ENCODE measurements around the gene SMC1B. TPM values are rescaled to one million over a fixed set of nuclear protein-coding genes. Genes with fewer than 3 reads are reported as not detected.
A peak's percentile ranks its signal among the peaks of the same experiment; 100 is the strongest.
"Not testable (repeated sequence)": the region's sequence is repeated elsewhere in the genome, so short reads cannot be mapped to it uniquely, and the experiment has no call there.

SMC1B gene
- total and polyA plus RNA-seq, 8 donors, result 0.06 TPM; not detected in 7

GRCh38 chr22:45329530-45329936 lies 83.9 kb downstream of the SMC1B start:
- intact Hi-C loops (cut with DNase I), result no loop called here
- Histone ChIP-seq H3K36me3 (peaks cover 0 to 7% (median under 1%) of the 10 kb centered on the region in 3 donors), H3K27me3 (no peaks in the 10 kb centered on the region), H3K27ac (no peak overlapping the region), H3K4me1 (no peaks in the 10 kb centered on the region), H3K9me3 (no peaks in the 10 kb centered on the region), H3K4me3 (no peak overlapping the region)
- 85 to 88% methylated on average over 12 of the region's 12 CpGs for WGBS, 2 donors
- no peak for TF ChIP-seq CTCF (IDR thresholded peaks at IDR 0.05)
- DNase-seq (peak in 1 of 6 donors; percentile 55), ATAC-seq (peak in 3 of 4 donors; percentile 29 to 78 (median 70)), FAIRE-seq (no peak)

- Histone ChIP-seq H3K4me1 (no peaks in the 10 kb centered on the region), H3K27me3 (no peaks in the 10 kb centered on the region), H3K9me3 (no peaks in the 10 kb centered on the region), H3K36me3 (peaks cover 0 to 7% (median 6%) of the 10 kb centered on the region in 3 donors), H3K27ac (no peak overlapping the region), H3K4me3 (no peak overlapping the region)
- WGBS, 2 donors, result 84 to 85% methylated on average over 8 of the region's 8 CpGs
- intact Hi-C loops (cut with DNase I), result no loop called here
- no peak for FAIRE-seq
- ATAC-seq, result peak in 2 of 4 donors; percentile 25 to 47
- TF ChIP-seq CTCF (IDR thresholded peaks at IDR 0.05), result no peak
- no peak for DNase-seq
Observed at GRCh38 chr22:45328822-45329529, 84.4 kb downstream of the SMC1B start.

GRCh38 chr22:45328261-45328660 lies 85.1 kb downstream of the SMC1B start:
- H3K4me3 ChIP-seq; H3K9me3 ChIP-seq; H3K27me3 ChIP-seq; ATAC-seq; DNase-seq; H3K27ac ChIP-seq; H3K4me1 ChIP-seq; FAIRE-seq; intact Hi-C loops (cut with DNase I): not testable (repeated sequence)
- H3K36me3 ChIP-seq, result peaks cover 0 to 13% (median 7%) of the 10 kb centered on the region in 3 donors
- 87 to 89% methylated on average over 7 of the region's 8 CpGs for WGBS, 2 donors

GRCh38 chr22:45324311-45324711 lies 89.1 kb downstream of the SMC1B start:
- peaks cover 0 to 25% (median 0%) of the 10 kb centered on the region in 3 donors for H3K36me3 ChIP-seq
- no peak for ATAC-seq
- intact Hi-C loops (cut with DNase I), result no loop called here
- TF ChIP-seq CTCF (IDR thresholded peaks at IDR 0.05), result no peak
- H3K27ac ChIP-seq, result no peak overlapping the region
- H3K4me1 ChIP-seq, result no peaks in the 10 kb centered on the region
- DNase-seq, result no peak
- 94 to 95% methylated on average over 12 of the region's 12 CpGs for WGBS, 2 donors
- FAIRE-seq, result no peak
- no peaks in the 10 kb centered on the region for H3K9me3 ChIP-seq
- no peak overlapping the region for H3K4me3 ChIP-seq
- H3K27me3 ChIP-seq, result no peaks in the 10 kb centered on the region

- WGBS, 2 donors, result 84 to 91% methylated on average over 7 of the region's 7 CpGs
- intact Hi-C loops (cut with DNase I), result no loop called here
- no peaks in the 10 kb centered on the region for H3K27me3 ChIP-seq
- no peak overlapping the region for H3K4me3 ChIP-seq
- H3K27ac ChIP-seq, result no peak overlapping the region
- TF ChIP-seq CTCF (IDR thresholded peaks at IDR 0.05), result no peak
- no peak for DNase-seq
- FAIRE-seq, result no peak
- no peak for ATAC-seq
- H3K36me3 ChIP-seq, result peaks cover 0 to 25% (median 0%) of the 10 kb centered on the region in 3 donors
- no peaks in the 10 kb centered on the region for H3K9me3 ChIP-seq
- H3K4me1 ChIP-seq, result peaks cover 0 to 3% (median 0%) of the 10 kb centered on the region in 3 donors
Observed at GRCh38 chr22:45323695-45324094, 89.7 kb downstream of the SMC1B start.
